C4-2B (cell line): ENCODE data around the gene LCORL.

ENCODE experiments used
- ZFX ChIP-seq: fragments of 450-650 bp; IDR thresholded peaks from 2 replicates; pipeline ENCODE4 v1.6.1; 2017
- TF ChIP-seq, protein P1 (sequence below): fragments of 450-650 bp; conservative IDR thresholded peaks from 2 replicates; pipeline ENCODE4 v1.5.1; 2017; ENCODE audit warnings: mild to moderate bottlenecking

DNA sequence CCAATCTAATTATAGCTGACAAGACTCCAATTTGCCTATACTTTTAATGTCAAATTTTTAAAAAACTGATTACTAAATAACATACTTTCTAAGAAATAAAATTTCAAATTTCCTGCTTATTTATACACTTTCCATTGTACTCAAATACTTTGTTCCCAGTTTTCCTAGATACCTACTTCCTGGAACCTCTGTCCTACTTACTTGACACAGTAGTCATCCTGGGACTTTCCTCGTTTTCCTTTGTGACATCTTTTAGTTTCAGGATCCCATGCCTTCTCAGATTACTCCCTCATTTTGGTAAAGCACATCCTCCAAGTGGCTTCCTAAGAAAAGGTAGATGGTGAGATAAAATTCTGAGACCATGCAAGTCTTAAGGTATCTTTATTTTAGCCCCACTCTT lies 226.8 kb downstream of the LCORL start:
- TF ChIP-seq, protein P1, sequence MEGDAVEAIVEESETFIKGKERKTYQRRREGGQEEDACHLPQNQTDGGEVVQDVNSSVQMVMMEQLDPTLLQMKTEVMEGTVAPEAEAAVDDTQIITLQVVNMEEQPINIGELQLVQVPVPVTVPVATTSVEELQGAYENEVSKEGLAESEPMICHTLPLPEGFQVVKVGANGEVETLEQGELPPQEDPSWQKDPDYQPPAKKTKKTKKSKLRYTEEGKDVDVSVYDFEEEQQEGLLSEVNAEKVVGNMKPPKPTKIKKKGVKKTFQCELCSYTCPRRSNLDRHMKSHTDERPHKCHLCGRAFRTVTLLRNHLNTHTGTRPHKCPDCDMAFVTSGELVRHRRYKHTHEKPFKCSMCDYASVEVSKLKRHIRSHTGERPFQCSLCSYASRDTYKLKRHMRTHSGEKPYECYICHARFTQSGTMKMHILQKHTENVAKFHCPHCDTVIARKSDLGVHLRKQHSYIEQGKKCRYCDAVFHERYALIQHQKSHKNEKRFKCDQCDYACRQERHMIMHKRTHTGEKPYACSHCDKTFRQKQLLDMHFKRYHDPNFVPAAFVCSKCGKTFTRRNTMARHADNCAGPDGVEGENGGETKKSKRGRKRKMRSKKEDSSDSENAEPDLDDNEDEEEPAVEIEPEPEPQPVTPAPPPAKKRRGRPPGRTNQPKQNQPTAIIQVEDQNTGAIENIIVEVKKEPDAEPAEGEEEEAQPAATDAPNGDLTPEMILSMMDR, result no peak
- TF ChIP-seq ZFX, result no peak
